ENCODE measurements around the gene ICAM1. TPM values are rescaled to one million over a fixed set of nuclear protein-coding genes. Genes with fewer than 3 reads are reported as not detected.

ICAM1 gene
- total RNA-seq, 1 experiment from 2014 or later, result 75.1 TPM

DNA sequence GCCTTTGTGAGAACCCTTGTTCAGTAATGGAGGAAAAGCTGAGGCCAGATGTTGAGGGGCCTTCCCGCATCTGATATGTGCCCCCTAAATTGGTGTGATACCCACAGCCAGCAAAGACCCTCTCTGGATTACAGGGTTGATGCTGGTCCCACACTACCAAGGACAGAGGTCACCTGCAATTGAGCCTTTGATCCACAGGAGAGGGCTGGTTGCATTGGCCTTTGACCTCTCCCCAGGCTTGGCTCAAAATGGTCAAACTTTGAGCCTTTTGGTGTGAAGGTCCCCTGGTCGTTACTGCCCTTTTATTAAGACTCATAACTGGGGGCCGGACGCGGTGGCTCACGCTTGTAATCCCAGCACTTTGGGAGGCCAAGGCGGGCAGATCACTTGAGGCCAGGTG lies 27.3 kb upstream of the ICAM1 start:
- no peak for DNase-seq (ENCODE audit: low read depth)

GRCh38 chr19:10245189-10245939 lies 25.6 kb upstream of the ICAM1 start:
- DNase-seq (ENCODE audit: low read depth), result no peak

DNA sequence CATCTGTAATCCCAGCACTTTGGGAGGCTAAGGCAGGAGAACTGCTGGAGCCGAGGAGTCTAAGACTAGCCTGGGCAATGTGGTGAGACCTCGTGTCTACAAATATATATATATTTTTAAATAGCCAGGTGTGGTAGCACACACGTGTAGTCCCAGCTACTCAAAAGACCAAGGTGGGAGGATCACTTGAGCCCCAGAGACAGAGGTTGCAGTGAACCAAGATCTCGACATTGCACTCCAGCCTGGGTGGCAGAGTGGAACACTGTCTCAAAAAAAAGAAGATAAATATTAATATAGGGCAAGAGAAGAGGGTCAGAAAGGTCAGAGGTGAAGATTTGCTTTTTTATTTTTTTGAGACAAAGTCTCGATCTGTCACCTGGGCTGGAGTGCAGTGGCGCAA lies 24.4 kb upstream of the ICAM1 start:
- no peak for DNase-seq (ENCODE audit: low read depth)

GRCh38 chr19:10251792-10252694 lies 18.9 kb upstream of the ICAM1 start, which contains the start of gene MRPL4:
Gene MRPL4, plus strand, starts transcription at chr19:10252214. Its CDS starts 40 bp downstream, at chr19:10252254.
- peak; percentile 99 for DNase-seq (ENCODE audit: low read depth)

DNA sequence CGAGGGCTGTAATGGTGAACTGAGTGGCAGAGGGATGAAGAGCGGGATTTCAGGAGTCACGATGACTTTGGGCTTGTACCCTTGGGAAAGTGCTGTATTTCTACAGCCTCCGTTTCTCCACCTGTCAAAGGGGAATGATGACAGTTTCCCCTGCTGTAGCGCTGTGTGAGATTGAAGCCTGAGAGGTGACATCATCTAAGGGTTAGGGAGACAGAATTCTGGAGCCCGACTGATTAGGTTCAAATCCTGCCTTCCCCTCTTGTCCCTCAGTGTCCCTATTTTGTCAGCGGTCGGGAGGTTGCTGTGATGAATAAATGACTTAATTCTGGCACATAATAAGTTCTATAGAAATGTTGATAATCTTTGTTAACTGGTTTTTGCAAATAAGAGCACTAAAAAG lies 18.2 kb upstream of the ICAM1 start:
- DNase-seq (ENCODE audit: low read depth), result no peak

DNA sequence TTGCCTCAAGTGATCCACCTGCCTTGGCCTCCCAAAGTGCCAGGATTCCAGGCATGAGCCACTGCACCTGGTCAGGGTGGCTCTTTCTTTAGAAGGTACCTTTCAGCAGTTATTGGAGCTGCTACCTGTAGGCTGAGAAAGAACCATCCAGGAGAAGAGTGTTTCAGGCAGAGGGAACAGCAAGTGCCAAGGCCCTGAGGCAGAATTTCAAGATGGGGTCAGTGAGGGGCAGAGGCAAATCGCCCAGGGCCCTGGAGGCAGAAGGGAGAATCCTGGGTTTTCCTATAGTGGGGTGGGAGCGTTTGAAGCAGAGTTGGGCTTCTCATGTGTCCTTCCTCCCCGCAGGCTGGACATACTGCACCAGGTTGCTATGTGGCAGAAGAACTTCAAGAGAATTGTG lies 16.7 kb upstream of the ICAM1 start:
- DNase-seq (ENCODE audit: low read depth), result no peak

GRCh38 chr19:10255358-10255757 lies 15.6 kb upstream of the ICAM1 start:
- DNase-seq (ENCODE audit: low read depth), result no peak

DNA sequence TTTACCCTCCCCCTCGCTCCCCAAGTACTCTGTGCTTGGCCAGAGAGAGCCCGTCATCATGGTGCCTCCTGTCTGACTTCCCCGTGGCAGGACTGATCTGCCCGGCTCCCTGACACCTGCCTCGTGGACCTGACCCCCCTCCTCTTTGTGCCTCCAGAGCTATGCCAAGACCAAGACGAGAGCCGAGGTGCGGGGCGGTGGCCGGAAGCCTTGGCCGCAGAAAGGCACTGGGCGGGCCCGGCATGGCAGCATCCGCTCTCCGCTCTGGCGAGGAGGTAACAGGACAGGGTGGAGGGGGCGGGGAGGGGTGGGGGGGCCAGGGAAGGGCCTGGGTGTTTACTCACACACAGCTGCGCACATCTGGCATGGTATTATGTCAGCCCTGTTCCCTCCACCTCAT lies 14.4 kb upstream of the ICAM1 start:
- DNase-seq (ENCODE audit: low read depth), result no peak

GRCh38 chr19:10256970-10257615 lies 13.8 kb upstream of the ICAM1 start:
- no peak for DNase-seq (ENCODE audit: low read depth)

GRCh38 chr19:10258080-10258710 lies 12.7 kb upstream of the ICAM1 start:
- DNase-seq (ENCODE audit: low read depth), result no peak

DNA sequence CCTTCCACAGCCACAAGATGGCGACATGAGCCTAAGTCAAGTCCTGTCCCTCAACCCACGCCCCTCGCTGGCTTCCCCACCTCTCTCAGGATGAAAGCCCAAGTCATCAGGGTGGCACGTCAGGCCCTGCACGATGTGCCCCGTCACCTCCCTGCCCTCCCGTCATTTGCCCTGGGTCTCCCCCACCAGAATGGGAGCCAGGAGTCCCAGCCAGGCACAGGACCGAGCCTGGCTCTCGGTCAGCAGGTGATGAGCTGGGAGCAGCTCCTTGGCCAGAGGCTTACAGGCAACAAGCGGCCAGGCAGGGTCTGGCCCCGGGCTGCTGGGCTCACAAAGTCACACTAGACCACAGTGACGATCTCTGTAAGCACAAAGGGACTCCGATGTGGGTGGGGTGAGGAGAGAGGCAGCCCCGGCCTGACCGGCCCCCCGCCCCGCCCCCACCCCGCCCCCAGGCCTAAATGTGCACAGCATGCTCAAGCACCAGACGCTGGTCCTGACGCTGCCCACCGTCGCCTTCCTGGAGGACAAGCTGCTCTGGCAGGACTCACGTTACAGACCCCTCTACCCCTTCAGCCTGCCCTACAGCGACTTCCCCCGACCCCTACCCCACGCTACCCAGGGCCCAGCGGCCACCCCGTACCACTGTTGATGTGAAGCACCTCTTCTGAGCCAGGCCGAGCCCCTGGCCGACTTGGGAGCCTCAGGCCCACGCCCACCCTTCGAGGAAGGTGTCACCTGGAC lies 11.6 kb upstream of the ICAM1 start:
- DNase-seq (ENCODE audit: low read depth), result peak; percentile 73

GRCh38 chr19:10260141-10260584 lies 10.8 kb upstream of the ICAM1 start:
- DNase-seq (ENCODE audit: low read depth), result no peak

DNA sequence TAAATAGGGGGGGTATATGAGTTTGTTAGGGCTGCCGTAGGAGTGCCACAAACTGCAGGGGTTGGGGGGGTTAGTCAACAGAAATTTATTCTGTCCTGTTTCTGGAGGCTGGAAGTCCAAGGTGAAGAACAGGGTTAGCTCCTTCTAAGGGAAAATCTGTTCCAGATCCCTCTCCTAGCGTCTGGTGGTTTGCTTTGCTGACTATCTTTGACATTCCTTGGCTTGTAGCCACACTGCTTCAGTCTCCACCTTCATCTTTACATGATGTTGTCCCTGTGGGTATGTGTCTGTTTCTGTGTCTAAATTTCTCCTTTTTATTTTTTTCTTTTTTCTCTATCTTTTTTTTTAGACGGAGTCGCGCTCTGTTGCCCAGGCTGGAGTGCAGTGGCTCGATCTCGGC lies 8.1 kb upstream of the ICAM1 start:
- DNase-seq (ENCODE audit: low read depth), result peak; percentile 46

- DNase-seq (ENCODE audit: low read depth), result no peak
Measured at GRCh38 chr19:10266706-10267105, 4.2 kb upstream of the ICAM1 start.

DNA sequence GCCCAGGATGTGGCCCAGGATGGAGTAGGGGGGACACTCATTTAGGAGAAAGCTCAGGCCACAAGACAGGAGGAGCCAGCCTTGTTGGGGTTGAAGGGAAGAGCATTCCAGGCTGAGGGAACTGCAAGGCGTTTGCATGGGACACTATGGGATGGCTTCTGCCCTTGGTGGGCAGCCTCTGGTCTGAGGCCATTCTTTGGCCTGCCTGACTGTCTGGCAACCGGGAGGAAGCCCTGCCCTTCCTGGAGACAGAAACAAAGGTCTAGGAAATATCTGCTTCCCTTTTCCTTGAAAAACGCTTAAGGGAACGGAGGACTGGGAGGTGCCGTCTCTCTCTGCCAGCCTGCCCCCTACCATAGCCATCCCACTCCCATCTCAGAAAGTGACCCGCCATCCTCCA lies 2.8 kb upstream of the ICAM1 start:
- no peak for DNase-seq (ENCODE audit: low read depth)

DNA sequence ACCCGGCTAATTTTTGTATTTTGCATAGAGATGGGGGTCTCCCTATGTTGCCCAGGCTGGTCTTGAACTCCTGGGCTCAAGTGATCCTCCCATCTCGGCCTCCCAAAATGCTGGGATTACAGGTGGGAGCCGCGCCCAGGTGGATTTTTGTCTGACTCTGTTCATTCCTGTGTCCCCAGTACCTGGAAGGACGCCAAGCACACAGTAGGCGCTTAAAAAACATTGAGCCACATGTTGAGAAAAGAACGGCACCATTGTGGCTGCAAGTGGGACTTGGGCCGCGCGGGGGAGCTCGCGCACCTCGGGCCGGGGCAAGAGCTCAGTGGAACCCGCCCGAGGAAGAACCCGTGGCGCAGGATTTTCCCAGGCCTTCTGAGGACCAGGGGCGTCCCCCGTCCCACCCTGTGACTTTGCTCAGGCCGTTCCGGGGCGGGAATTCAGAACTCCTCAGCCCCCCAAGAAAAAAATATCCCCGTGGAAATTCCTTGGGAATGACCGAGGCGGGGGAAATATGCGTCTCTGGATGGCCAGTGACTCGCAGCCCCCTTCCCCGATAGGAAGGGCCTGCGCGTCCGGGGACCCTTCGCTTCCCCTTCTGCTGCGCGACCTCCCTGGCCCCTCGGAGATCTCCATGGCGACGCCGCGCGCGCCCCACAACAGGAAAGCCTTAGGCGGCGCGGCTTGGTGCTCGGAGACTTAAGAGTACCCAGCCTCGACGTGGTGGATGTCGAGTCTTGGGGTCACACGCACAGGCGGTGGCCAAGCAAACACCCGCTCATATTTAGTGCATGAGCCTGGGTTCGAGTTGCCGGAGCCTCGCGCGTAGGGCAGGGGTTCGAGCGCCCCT lies 1.4 kb upstream of the ICAM1 start:
- peak; percentile 77 for DNase-seq (ENCODE audit: low read depth)

- peak; percentile 90 for DNase-seq (ENCODE audit: low read depth)
Measured at GRCh38 chr19:10270180-10270615, 722 bp upstream of the ICAM1 start.

GRCh38 chr19:10271543-10272086 lies 695 bp downstream of the ICAM1 start:
- peak; percentile 61 for DNase-seq (ENCODE audit: low read depth)

GRCh38 chr19:10274589-10274988 lies 3.7 kb downstream of the ICAM1 start:
- DNase-seq (ENCODE audit: low read depth), result no peak
